HG02610 (cell line): Measurements from ENCODE around the gene ECE2.
"Not testable (repeated sequence)": the region's sequence is repeated elsewhere in the genome, so short reads cannot be mapped to it uniquely, and the experiment has no call there.

Experiments used
- ATAC-seq: cut with Tn5 transposase; IDR thresholded peaks from one replicate; pipeline ENCODE4 v1.9.1; 2021; ENCODE audit warnings: mild to moderate bottlenecking, moderate library complexity; ENCODE audit not compliant: unreplicated experiment

Gene ECE2

DNA sequence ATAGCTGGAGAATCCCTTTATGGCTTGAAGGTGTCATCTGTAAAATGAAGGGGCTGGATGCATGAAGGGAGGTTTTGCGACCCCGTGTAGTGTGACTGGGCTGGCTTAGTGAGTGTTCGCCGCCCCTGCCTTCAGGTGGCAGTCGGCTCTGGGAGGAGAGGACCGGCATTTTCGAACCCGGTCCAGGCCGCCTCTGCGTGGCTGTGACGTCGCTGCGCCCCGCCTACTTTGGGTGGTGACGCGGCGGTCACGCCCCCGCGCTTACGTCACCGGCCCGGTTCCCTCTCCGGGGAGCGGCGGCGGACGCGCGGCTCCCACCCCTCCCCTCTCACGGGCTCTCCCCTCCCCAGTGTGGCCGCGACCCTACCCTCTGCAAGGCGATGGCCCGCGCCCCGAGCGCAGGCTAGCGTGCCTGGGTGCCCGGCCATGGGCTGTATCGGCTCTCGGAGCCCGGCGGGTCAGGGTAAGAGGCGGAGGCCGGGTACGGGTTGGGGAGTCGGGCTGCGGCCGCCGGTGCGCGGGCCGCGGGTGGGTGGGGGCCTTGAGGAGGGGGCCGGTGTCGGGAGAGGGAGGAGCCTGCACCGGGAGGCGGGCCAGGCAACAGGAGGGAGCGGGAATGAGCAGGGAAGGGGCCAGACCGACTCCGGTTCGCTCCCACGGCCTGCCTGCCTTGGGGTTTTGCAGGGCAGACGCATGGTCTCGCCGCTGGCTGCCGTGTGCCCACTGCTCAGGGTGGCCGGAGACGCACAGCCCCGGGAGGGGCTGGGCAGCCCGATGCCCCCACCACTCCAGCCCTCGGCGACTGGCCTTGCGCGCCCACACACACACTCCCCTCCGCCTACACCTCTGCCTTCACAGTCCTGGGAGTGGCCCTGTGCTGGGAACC lies 60.1 kb downstream of the ECE2 start:
- ATAC-seq: peak; percentile 69

- ATAC-seq: no peak
Observed at GRCh38 chr3:184336547-184337398, 61.0 kb downstream of the ECE2 start.

- ATAC-seq: no peak
Observed at GRCh38 chr3:184337399-184337714, 61.5 kb downstream of the ECE2 start, which contains the start of gene FAM131A. Gene FAM131A (plus strand): TSS chr3:184337600. CDS start chr3:184337631, 31 bp downstream.

DNA sequence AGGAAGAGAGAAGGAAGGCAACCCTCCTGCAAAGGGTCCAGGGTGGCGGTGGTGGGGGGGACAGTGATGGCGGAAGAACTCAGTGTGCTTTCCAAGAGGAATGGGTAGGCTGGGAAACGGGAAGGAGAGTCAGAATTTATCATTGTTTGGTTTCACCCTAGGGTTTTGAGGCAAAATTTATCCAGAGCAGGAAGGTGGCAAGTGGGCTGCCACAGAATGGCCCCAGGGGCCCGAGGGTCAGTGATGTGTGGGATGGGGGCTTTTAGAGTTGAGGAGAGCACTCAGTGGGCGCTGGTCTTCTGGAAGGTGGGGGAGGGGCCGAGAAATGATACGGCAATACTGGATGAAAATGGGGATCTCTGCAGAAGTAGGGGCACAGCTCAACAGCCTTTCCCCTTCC lies 62.2 kb downstream of the ECE2 start:
- no peak for ATAC-seq

DNA sequence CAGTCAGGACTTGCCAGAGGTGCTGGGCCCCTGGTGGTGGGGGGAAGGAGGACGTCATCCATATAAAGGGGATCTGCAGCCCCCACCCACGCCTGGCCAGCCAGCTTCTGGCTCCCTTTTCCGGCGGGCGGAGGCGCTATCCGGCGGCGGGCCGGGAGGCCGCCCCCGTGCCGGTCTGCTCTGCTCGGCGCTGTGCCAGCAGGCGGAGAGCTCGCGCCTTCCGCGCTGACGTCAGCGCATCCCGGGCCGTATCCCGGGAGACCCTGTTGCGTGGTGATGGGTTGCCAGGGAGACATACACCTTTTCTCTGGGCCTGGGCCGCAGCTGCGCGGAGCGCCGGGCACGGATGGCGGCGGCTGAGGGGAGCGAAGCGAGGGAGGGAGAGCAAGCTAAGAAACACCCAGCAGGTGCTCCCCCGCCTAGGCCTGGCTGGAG lies 62.7 kb downstream of the ECE2 start:
- ATAC-seq: no peak

GRCh38 chr3:184339001-184339400 lies 63.2 kb downstream of the ECE2 start:
- no peak for ATAC-seq

GRCh38 chr3:184339451-184340135 lies 63.8 kb downstream of the ECE2 start:
- not testable (repeated sequence) for ATAC-seq

GRCh38 chr3:184341925-184342324 lies 66.1 kb downstream of the ECE2 start:
- no peak for ATAC-seq
